Measurements from ENCODE around the gene EPHB2.

DNA sequence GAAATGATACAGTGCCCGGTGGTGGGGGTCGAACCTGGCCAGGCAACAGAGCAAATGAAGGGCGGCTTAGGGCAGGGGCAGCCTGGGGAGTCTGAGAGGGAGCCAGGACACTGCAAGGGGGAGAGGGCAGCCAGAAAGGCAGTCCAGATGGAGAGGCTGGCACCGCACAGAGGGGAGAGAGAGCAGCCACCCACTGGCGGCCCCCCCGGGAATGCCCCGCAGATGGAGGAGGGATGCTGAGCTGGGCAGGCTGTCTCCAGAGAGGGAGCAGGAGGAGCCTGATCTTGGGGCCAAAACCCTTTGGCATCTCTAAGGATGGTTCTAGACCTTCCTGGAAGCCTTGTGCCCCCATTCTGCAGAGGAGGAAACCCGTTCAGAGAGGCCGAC, 149.8 kb downstream of the EPHB2 start:
- TF ChIP-seq, protein P1, sequence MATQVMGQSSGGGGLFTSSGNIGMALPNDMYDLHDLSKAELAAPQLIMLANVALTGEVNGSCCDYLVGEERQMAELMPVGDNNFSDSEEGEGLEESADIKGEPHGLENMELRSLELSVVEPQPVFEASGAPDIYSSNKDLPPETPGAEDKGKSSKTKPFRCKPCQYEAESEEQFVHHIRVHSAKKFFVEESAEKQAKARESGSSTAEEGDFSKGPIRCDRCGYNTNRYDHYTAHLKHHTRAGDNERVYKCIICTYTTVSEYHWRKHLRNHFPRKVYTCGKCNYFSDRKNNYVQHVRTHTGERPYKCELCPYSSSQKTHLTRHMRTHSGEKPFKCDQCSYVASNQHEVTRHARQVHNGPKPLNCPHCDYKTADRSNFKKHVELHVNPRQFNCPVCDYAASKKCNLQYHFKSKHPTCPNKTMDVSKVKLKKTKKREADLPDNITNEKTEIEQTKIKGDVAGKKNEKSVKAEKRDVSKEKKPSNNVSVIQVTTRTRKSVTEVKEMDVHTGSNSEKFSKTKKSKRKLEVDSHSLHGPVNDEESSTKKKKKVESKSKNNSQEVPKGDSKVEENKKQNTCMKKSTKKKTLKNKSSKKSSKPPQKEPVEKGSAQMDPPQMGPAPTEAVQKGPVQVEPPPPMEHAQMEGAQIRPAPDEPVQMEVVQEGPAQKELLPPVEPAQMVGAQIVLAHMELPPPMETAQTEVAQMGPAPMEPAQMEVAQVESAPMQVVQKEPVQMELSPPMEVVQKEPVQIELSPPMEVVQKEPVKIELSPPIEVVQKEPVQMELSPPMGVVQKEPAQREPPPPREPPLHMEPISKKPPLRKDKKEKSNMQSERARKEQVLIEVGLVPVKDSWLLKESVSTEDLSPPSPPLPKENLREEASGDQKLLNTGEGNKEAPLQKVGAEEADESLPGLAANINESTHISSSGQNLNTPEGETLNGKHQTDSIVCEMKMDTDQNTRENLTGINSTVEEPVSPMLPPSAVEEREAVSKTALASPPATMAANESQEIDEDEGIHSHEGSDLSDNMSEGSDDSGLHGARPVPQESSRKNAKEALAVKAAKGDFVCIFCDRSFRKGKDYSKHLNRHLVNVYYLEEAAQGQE (IDR thresholded peaks at IDR 0.05; ENCODE audit: low read depth): no peak
- TF ChIP-seq RAD21 (IDR thresholded peaks at IDR 0.05; ENCODE audit: low read depth) (no peak), CREB1 (IDR thresholded peaks at IDR 0.05; ENCODE audit: low read depth) (no peak), FOXM1 (IDR thresholded peaks at IDR 0.05; ENCODE audit: borderline replicate concordance, low read depth) (no peak)

Data from Ishikawa (cell line).